SIG-M5 (cell line): Measurements from ENCODE around the gene VARS1.
"Not testable (repeated sequence)": the region's sequence is repeated elsewhere in the genome, so short reads cannot be mapped to it uniquely, and the experiment has no call there.

Experiments used
- DNase-seq: peaks from one replicate; lab custom pipeline; 2025; lab: John Stamatoyannopoulos, UW

VARS1 gene

GRCh38 chr6:31794294-31794865 lies 1.2 kb downstream of the VARS1 start:
- DNase-seq: no peak

- DNase-seq: not testable (repeated sequence)
These were observed 1.7 kb downstream of the VARS1 start for GRCh38 chr6:31793927-31794245.

GRCh38 chr6:31792761-31793171 lies 2.8 kb downstream of the VARS1 start:
- DNase-seq: no peak

- DNase-seq: no peak
These were observed 3.5 kb downstream of the VARS1 start for GRCh38 chr6:31792090-31792374.

- no peak for DNase-seq
These were observed 4.0 kb downstream of the VARS1 start for GRCh38 chr6:31791324-31792089.

GRCh38 chr6:31785475-31785874 lies 10.1 kb downstream of the VARS1 start:
- DNase-seq: no peak

GRCh38 chr6:31784098-31784925 lies 11.2 kb downstream of the VARS1 start:
- DNase-seq: no peak

GRCh38 chr6:31782126-31782855 lies 13.3 kb downstream of the VARS1 start:
- no peak for DNase-seq

- DNase-seq: no peak
These were observed 14.1 kb downstream of the VARS1 start for GRCh38 chr6:31781244-31782125.

- no peak for DNase-seq
These were observed 14.9 kb downstream of the VARS1 start for GRCh38 chr6:31780507-31781243.

- DNase-seq: no peak
These were observed 15.6 kb downstream of the VARS1 start for GRCh38 chr6:31779908-31780307.

- no peak for DNase-seq
These were observed 16.3 kb downstream of the VARS1 start for GRCh38 chr6:31778999-31779885.

GRCh38 chr6:31778193-31778592 lies 17.4 kb downstream of the VARS1 start:
- DNase-seq: no peak

GRCh38 chr6:31777667-31778050 lies 17.9 kb downstream of the VARS1 start:
- no peak for DNase-seq

- no peak for DNase-seq
These were observed 18.4 kb downstream of the VARS1 start, which contains the start of gene VWA7 for GRCh38 chr6:31776989-31777666. Gene VWA7 (minus strand): TSS chr6:31777328. CDS start chr6:31776779, 549 bp downstream.

- DNase-seq: no peak
These were observed 19.0 kb downstream of the VARS1 start for GRCh38 chr6:31776485-31776988.

GRCh38 chr6:31775633-31776484 lies 19.7 kb downstream of the VARS1 start:
- no peak for DNase-seq

GRCh38 chr6:31775184-31775583 lies 20.4 kb downstream of the VARS1 start:
- DNase-seq: no peak
